Neural progenitor cell (in vitro differentiated cells): ENCODE results near the gene MRPS22. TPM values are rescaled to one million over a fixed set of nuclear protein-coding genes. Genes with fewer than 3 reads are reported as not detected.

ENCODE experiments used
- DNase-seq: peaks from one replicate; pipeline ENCODE4 v3.0.0-alpha.2; 2016; ENCODE audit warnings: low spot score
- H2AFZ ChIP-seq: fragments of 200-600 bp; sonication (generic); replicated peaks from 2 replicates; pipeline ENCODE4 v1.6.1; 2016; ENCODE audit warnings: antibody characterized with exemption
- H3F3A ChIP-seq: fragments of 200-600 bp; sonication (generic); 2 replicates; pipeline ENCODE4 v1.6.1; 2016; ENCODE audit warnings: antibody characterized with exemption, low read depth
- H3K27ac ChIP-seq: fragments of 200-600 bp; sonication (generic); 2 replicates; pipeline ENCODE4 v1.5.1; 2016; ENCODE audit warnings: mild to moderate bottlenecking
- H3K27me3 ChIP-seq: fragments of 200-600 bp; sonication (generic); 2 replicates; pipeline ENCODE4 v1.6.1; 2016; ENCODE audit warnings: mild to moderate bottlenecking, moderate library complexity
- H3K36me3 ChIP-seq: fragments of 200-600 bp; sonication (generic); 2 replicates; pipeline ENCODE4 v1.5.1; 2016
- H3K4me1 ChIP-seq: fragments of 200-600 bp; sonication (generic); 2 replicates; pipeline ENCODE4 v1.6.1; 2016; ENCODE audit warnings: mixed run types
- H3K4me2 ChIP-seq: fragments of 200-600 bp; sonication (generic); 2 replicates; pipeline ENCODE4 v1.6.1; 2016
- H3K4me3 ChIP-seq: fragments of 200-600 bp; sonication (generic); 2 replicates; pipeline ENCODE4 v1.5.1; 2016
- H3K79me2 ChIP-seq: fragments of 200-600 bp; sonication (generic); 2 replicates; pipeline ENCODE4 v1.6.1; 2016; ENCODE audit warnings: low read depth
- H3K9ac ChIP-seq: fragments of 200-600 bp; sonication (generic); 2 replicates; pipeline ENCODE4 v1.6.1; 2016
- H3K9me3 ChIP-seq: fragments of 200-600 bp; sonication (generic); 2 replicates; pipeline ENCODE4 v1.5.1; 2016; ENCODE audit warnings: low read depth
- H4K20me1 ChIP-seq: fragments of 200-600 bp; sonication (generic); 2 replicates; pipeline ENCODE4 v1.6.1; 2016; ENCODE audit warnings: low read depth
- H3K27ac Mint-ChIP-seq: 3 replicates; pipeline ENCODE4 v1.8.0; 2021; ENCODE audit warnings: mixed read lengths
- H3K27me3 Mint-ChIP-seq: 2 replicates; pipeline ENCODE4 v1.8.0; 2022; ENCODE audit warnings: low read depth, mild to moderate bottlenecking, inconsistent platforms, moderate library complexity, mixed read lengths; ENCODE audit not compliant: insufficient read depth
- H3K36me3 Mint-ChIP-seq: 3 replicates; pipeline ENCODE4 v1.8.0; 2021; ENCODE audit warnings: mixed read lengths
- H3K4me1 Mint-ChIP-seq: 3 replicates; pipeline ENCODE4 v1.8.0; 2021; ENCODE audit warnings: mixed read lengths
- H3K4me3 Mint-ChIP-seq: 3 replicates; pipeline ENCODE4 v1.8.0; 2021; ENCODE audit warnings: mild to moderate bottlenecking, moderate library complexity, mixed read lengths
- H3K9me3 Mint-ChIP-seq: 3 replicates; pipeline ENCODE4 v1.8.0; 2020; ENCODE audit warnings: mixed read lengths
- CTCF ChIP-seq: fragments of 200-600 bp; sonication (generic); IDR thresholded peaks from 2 replicates; pipeline ENCODE4 v1.5.1; 2017; ENCODE audit warnings: antibody characterized with exemption, mild to moderate bottlenecking
- EZH2 ChIP-seq: fragments of 200-600 bp; sonication (generic); IDR thresholded peaks from 2 replicates; pipeline ENCODE4 v1.6.1; 2017; ENCODE audit warnings: antibody characterized with exemption, mild to moderate bottlenecking, moderate library complexity
- EZH2phosphoT487 ChIP-seq: fragments of 200-600 bp; sonication (generic); IDR thresholded peaks from 2 replicates; pipeline ENCODE4 v1.6.1; 2017; ENCODE audit warnings: antibody characterized with exemption
- total RNA-seq: library from RNA; depleted of rRNA; stranded (reverse); fragments of >200 nt; gene quantifications from 2 replicates; pipeline ENCODE4 v1.2.3, GENCODE V29; 2015; ENCODE audit warnings: low replicate concordance

The MRPS22 gene
- total RNA-seq, 1 donor from 2014 or later: 85.8 TPM

GRCh38 chr3:139355476-139355875 is 11.7 kb downstream of the MRPS22 start:
- TF ChIP-seq CTCF (no peak), EZH2phosphoT487 (no peak)
- no peak overlapping the region for H3K27ac ChIP-seq
- H3K27ac Mint-ChIP-seq: no peak overlapping the region

GRCh38 chr3:139355891-139356290 is 12.1 kb downstream of the MRPS22 start:
- peaks cover 23% of the 10 kb centered on the region for H3K36me3 ChIP-seq
- peaks cover 30% of the 10 kb centered on the region for H3F3A ChIP-seq
- H3K4me1 ChIP-seq: peaks cover 18% of the 10 kb centered on the region
- no peak overlapping the region for H3K27ac ChIP-seq
- H2AFZ ChIP-seq: no peak overlapping the region
- Mint-ChIP-seq H3K27ac (no peak overlapping the region), H3K36me3 (peaks cover 38% of the 10 kb centered on the region), H3K4me3 (no peak overlapping the region), H3K9me3 (no peaks in the 10 kb centered on the region), H3K4me1 (peaks cover 37% of the 10 kb centered on the region), H3K27me3 (peaks cover 2% of the 10 kb centered on the region)
- H4K20me1 ChIP-seq: peaks cover 20% of the 10 kb centered on the region
- no peak overlapping the region for H3K4me2 ChIP-seq
- TF ChIP-seq CTCF (no peak), EZH2 (no peak), EZH2phosphoT487 (no peak)
- no peak overlapping the region for H3K4me3 ChIP-seq
- no peaks in the 10 kb centered on the region for H3K9me3 ChIP-seq
- H3K27me3 ChIP-seq: no peaks in the 10 kb centered on the region
- no peak for DNase-seq
- H3K79me2 ChIP-seq: no peaks in the 10 kb centered on the region
- H3K9ac ChIP-seq: no peak overlapping the region

More at GRCh38 chr3:139355476-139355875, 11.7 kb downstream of the MRPS22 start:
- no peaks in the 10 kb centered on the region for H3K27me3 ChIP-seq
- H2AFZ ChIP-seq: no peak overlapping the region
- Mint-ChIP-seq H3K27me3 (peaks cover 2% of the 10 kb centered on the region), H3K4me3 (no peak overlapping the region), H3K36me3 (peaks cover 36% of the 10 kb centered on the region), H3K9me3 (no peaks in the 10 kb centered on the region), H3K4me1 (peaks cover 34% of the 10 kb centered on the region)
- no peaks in the 10 kb centered on the region for H3K9me3 ChIP-seq
- H3F3A ChIP-seq: peaks cover 30% of the 10 kb centered on the region
- peaks cover 20% of the 10 kb centered on the region for H4K20me1 ChIP-seq
- H3K36me3 ChIP-seq: peaks cover 23% of the 10 kb centered on the region
- H3K79me2 ChIP-seq: no peaks in the 10 kb centered on the region
- H3K9ac ChIP-seq: no peak overlapping the region
- no peak for DNase-seq
- H3K4me2 ChIP-seq: no peak overlapping the region
- no peak overlapping the region for H3K4me3 ChIP-seq
- peaks cover 18% of the 10 kb centered on the region for H3K4me1 ChIP-seq

- Histone ChIP-seq H3K36me3 (peaks cover 40% of the 10 kb centered on the region), H3K9ac (no peak overlapping the region), H2AFZ (no peak overlapping the region), H3K4me2 (no peak overlapping the region), H3K27me3 (no peaks in the 10 kb centered on the region), H3F3A (peaks cover 30% of the 10 kb centered on the region), H4K20me1 (peaks cover 20% of the 10 kb centered on the region), H3K9me3 (no peaks in the 10 kb centered on the region), H3K27ac (peak overlapping the region; percentile 69), H3K4me1 (peaks cover 18% of the 10 kb centered on the region), H3K79me2 (no peaks in the 10 kb centered on the region), H3K4me3 (no peak overlapping the region)
- Mint-ChIP-seq H3K27me3 (peaks cover 2% of the 10 kb centered on the region), H3K36me3 (peaks cover 45% of the 10 kb centered on the region), H3K4me1 (peaks cover 39% of the 10 kb centered on the region), H3K27ac (peak overlapping the region; percentile 30), H3K9me3 (no peaks in the 10 kb centered on the region), H3K4me3 (no peak overlapping the region)
- TF ChIP-seq EZH2phosphoT487: no peak
- TF ChIP-seq EZH2: no peak
- no peak for TF ChIP-seq CTCF
- DNase-seq: no peak
Observed at GRCh38 chr3:139357899-139358298, 14.1 kb downstream of the MRPS22 start.
